Mesenteric fat pad (tissue), 1 donor: ENCODE measurements around the gene C7orf33. TPM values are rescaled to one million over a fixed set of nuclear protein-coding genes. Genes with fewer than 3 reads are reported as not detected.

Source experiments
- DNase-seq: peaks from one replicate; pipeline ENCODE4 v3.0.0-alpha.2; 2020; ENCODE audit warnings: low spot score
- total RNA-seq: library from RNA; stranded (reverse); fragmentation: NEBNext Ultra II Directional; extraction: Animal tissue kit (Norgen Biotek cat#: 25700); gene quantifications from one replicate; pipeline ENCODE4 v1.2.1, GENCODE V29; 2021
- donor health status: DM: yes; HTN: yes; CAD: no.

Gene C7orf33
- total RNA-seq, 1 donor from 2014 or later, result not detected

DNA sequence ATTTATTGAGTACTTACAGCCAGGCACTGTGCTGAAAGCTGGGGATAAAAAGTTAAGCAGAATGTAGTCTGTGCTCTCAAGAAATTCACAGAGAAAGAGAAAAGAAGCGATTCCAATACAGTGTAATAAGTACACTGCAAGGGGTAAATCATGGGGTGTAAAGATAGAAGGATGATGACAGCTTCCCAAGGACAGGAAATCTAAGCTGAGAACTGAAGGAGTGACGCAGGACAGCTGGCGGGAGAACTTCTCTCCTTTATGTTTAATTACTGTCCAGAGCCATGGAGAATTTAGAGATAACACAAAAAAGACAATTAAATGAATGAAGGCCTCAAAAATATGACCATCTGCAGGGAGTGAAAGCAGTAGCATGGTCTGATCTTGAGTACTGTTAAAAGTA, 34.8 kb downstream of the C7orf33 start:
- DNase-seq, result no peak

DNA sequence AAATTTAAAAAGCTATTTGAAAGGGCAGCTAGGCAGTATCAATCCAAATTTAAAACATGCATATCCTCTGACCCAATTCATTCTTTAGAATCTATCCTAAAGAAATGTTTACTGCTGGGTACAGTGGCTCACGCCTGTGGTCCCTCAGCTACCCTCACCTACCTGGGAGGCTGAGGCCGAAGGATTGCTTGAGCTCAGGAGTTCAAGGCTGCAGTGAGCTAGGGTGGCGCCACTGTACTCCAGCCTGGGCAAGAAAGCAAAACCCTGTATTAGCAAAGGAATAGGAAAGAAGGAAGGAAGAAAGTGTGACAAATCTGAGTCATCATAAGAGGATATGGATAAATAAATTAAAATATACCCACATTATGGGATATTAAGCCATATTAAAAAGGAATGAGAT, 36.3 kb downstream of the C7orf33 start:
- no peak for DNase-seq

DNA sequence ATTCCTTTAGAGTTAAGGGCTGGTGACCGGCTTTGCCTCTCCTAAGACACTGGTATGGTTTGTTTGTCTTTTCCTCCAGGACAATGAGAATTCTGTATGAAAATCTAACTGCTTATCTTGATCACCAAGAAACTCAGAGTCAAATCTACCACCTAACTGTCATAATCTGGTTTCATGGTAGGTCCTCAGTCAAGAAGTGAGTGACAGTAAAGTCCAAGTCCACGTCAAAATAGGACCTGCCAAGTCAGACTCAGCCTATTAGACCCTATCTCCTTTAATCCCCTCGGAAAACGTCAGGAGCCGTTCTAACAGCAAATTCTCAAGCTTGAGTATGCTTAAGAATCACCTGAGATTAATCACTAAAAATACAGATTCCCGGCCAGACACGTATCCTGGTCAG, 37.4 kb downstream of the C7orf33 start:
- no peak for DNase-seq

GRCh38 chr7:148630078-148630477, 39.5 kb downstream of the C7orf33 start:
- no peak for DNase-seq

DNA sequence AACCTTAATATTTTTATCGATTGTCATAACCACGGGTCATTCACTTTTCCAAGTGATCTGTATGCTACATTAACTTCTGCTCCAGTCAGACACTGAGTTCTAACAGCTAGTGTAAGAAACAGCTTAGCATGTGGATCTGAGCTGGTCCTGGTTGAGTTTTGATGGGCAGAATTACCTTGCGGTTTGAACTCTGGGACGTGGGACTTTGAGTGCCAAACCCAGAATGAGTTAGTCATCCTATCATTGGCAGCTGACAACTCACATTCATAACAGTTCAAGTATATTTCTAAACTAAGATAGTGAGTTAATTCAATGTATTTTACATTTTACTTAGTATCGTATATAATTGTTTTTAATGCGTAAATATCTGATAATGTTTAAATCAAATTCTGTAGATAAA, 43.2 kb downstream of the C7orf33 start:
- no peak for DNase-seq

- DNase-seq, result no peak
These were observed 46.5 kb downstream of the C7orf33 start for GRCh38 chr7:148637094-148637493.

- DNase-seq, result no peak
These were observed 55.3 kb downstream of the C7orf33 start for GRCh38 chr7:148645898-148646297.

GRCh38 chr7:148650232-148650858, 59.8 kb downstream of the C7orf33 start:
- no peak for DNase-seq

- DNase-seq, result no peak
These were observed 62.2 kb downstream of the C7orf33 start for GRCh38 chr7:148652773-148653172.

GRCh38 chr7:148657929-148658328, 67.4 kb downstream of the C7orf33 start:
- DNase-seq, result no peak

GRCh38 chr7:148661471-148661870, 70.9 kb downstream of the C7orf33 start:
- no peak for DNase-seq

GRCh38 chr7:148662646-148663045, 72.1 kb downstream of the C7orf33 start:
- DNase-seq, result no peak

DNA sequence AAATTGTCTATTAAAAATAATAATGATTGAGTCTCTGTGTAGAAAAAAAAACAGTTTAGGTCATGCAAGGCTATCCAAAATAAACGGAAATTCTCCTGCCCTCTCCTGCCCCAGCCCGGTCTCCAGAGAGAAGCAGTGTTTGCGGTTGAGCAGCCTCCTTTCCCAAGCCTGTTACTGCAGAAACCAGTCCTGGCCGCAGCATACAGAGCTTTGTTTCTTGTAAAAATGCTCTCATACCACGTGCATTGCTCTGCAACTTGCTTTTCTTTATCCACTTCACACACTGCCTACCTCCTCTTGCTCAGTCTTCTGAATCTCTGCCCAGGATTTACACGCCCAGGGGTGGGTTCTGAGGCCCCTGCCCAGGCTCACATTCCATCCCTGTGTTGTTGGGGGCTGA, 73.8 kb downstream of the C7orf33 start:
- no peak for DNase-seq

- DNase-seq, result no peak
These were observed 74.7 kb downstream of the C7orf33 start for GRCh38 chr7:148665221-148665620.

Other genes starting within 250 kb of the C7orf33 start
- gene CUL1, start 108.1 kb downstream of the C7orf33 start, total RNA-seq, result 50.6 TPM